Thyroid gland (tissue), 4 donors: Measurements from ENCODE around the gene PLCB1.

ENCODE experiments used
- POLR2A ChIP-seq, 2 donors: fragments of 450-650 bp; IDR thresholded peaks; one replicate each; pipeline ENCODE4 v1.6.1; 2017; ENCODE audit warnings: antibody characterized with exemption in 2 of 2, mild to moderate bottlenecking in 2 of 2, moderate library complexity in 1 of 2
- TF ChIP-seq, protein P1 (sequence below), 6 experiments: fragments of 200-600 bp in 3 of 6; fragments of 450-650 bp in 3 of 6; sonication (generic) in 3 of 6; IDR thresholded peaks; one replicate each; pipeline ENCODE4 v1.5.1; 2016 to 2019; ENCODE audit warnings: antibody characterized with exemption in 6 of 6, mild to moderate bottlenecking in 2 of 6, inconsistent platforms in 1 of 6, moderate library complexity in 1 of 6

- TF ChIP-seq, protein P1, sequence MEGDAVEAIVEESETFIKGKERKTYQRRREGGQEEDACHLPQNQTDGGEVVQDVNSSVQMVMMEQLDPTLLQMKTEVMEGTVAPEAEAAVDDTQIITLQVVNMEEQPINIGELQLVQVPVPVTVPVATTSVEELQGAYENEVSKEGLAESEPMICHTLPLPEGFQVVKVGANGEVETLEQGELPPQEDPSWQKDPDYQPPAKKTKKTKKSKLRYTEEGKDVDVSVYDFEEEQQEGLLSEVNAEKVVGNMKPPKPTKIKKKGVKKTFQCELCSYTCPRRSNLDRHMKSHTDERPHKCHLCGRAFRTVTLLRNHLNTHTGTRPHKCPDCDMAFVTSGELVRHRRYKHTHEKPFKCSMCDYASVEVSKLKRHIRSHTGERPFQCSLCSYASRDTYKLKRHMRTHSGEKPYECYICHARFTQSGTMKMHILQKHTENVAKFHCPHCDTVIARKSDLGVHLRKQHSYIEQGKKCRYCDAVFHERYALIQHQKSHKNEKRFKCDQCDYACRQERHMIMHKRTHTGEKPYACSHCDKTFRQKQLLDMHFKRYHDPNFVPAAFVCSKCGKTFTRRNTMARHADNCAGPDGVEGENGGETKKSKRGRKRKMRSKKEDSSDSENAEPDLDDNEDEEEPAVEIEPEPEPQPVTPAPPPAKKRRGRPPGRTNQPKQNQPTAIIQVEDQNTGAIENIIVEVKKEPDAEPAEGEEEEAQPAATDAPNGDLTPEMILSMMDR (IDR thresholded peaks at IDR 0.05), result no peak
- no peak for TF ChIP-seq POLR2A (IDR thresholded peaks at IDR 0.05)
Measured at GRCh38 chr20:8471465-8471864, 339.4 kb downstream of the PLCB1 start.
